GM19438 (cell line): ENCODE measurements around the gene ZNF280B.
"Not testable (repeated sequence)": the region's sequence is repeated elsewhere in the genome, so short reads cannot be mapped to it uniquely, and the experiment has no call there.

ENCODE experiments used
- ATAC-seq: cut with Tn5 transposase; IDR thresholded peaks from one replicate; pipeline ENCODE4 v1.9.1; 2021; ENCODE audit warnings: low read depth; ENCODE audit not compliant: unreplicated experiment

Gene ZNF280B

GRCh38 chr22:22465782-22466181, 42.8 kb downstream of the ZNF280B start:
- ATAC-seq, result no peak

GRCh38 chr22:22465094-22465602, 43.4 kb downstream of the ZNF280B start:
- ATAC-seq, result no peak

DNA sequence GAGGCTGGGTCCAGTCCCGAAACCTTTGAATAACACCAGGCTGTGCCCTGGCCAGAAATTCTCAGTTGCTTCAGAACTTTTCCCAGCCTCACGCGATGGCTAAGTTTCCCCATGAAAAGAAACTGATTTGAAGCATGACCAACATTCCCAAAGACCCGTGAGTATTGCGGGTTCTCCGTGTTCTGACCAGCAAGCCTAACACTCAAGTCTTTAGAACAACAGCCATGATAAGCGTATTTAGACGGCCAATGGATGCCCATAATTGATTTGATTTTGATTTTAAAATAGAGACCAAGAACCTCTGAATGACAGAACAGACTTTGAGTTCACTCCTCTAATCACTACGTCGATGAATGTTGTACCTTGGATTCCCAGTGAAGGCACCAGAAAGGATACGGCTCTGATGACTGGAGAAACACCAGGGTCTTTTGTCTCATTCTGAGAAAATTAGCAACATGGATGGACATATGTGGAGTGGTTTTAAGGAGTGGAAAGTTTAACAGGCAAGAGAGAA, 43.9 kb downstream of the ZNF280B start:
- no peak for ATAC-seq

GRCh38 chr22:22463855-22464540, 44.5 kb downstream of the ZNF280B start:
- no peak for ATAC-seq

- no peak for ATAC-seq
Measured at GRCh38 chr22:22462813-22463567, 45.6 kb downstream of the ZNF280B start.

- no peak for ATAC-seq
Measured at GRCh38 chr22:22461583-22461982, 47.0 kb downstream of the ZNF280B start.

DNA sequence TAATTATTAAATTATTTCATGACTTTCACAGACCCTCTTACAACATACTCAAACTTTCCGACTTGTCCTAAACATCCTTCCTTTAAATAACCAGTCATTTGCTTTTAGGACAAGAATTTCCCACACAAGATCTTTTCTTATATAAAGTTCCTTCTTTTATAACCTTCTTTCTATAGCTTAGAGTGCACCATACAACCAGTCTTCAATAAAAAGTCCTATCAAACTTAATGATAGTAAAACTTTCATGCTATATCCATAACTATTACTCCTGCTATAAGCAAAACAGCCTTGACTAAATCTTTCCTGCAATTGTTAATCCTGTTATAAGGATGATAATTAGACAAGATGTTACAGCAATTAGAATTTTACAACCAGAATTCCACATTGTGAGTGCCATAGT, 47.4 kb downstream of the ZNF280B start:
- no peak for ATAC-seq

DNA sequence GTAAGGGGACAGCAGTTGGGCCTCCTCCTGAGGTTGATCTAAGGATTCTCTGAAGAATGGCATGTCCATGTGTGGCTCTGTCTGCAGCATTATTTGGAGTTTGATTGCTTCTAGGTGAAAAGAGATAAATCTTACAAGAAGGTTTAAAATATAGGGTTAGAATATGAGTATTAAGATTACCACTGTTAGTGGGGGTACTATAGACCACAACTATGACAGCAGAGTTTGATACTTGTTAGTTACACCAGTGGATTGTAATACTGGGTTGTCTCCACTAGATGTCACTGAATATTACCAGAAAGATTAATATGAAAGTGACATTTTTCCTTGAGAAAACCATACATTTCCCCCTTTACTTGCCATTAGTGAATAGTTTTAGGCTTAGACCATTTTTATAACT, 47.9 kb downstream of the ZNF280B start:
- no peak for ATAC-seq

- no peak for ATAC-seq
Measured at GRCh38 chr22:22460060-22460459, 48.5 kb downstream of the ZNF280B start.

DNA sequence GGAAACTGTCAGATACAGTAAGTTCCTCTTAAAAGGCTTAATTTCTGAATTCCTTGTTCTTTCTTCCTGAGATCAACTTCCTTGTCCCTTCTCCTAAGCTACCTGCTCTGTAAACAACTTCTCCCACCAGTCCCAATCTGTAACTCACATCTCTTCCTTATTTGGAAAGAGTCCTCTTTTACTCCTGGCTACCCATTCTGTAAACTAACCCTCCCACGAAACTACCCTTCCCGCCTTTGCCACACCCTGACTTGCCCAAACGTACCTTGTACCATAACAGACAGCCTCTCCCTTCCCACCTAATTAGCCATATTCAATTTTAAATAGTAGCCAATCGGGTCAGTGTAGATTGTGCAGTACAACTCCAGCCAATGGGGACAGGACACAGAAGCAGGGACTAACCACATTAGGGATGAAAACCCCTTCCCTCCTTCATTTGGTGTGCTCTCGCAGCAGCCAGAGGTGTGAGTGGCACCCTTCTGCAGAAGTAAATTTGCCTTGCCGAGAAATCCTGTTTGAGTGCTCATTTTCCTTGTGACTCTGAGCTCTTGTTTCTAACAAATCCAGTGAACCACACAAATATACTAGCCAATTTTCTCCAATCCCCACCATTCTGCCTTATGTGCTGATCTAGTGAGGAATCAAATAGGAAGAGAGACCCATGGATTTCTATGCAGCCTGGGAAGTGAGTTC, 49.5 kb downstream of the ZNF280B start:
- ATAC-seq, result no peak

- ATAC-seq, result no peak
Measured at GRCh38 chr22:22458387-22458786, 50.2 kb downstream of the ZNF280B start.

- no peak for ATAC-seq
Measured at GRCh38 chr22:22454997-22455396, 53.5 kb downstream of the ZNF280B start.

GRCh38 chr22:22452996-22453686, 55.4 kb downstream of the ZNF280B start:
- ATAC-seq, result no peak

DNA sequence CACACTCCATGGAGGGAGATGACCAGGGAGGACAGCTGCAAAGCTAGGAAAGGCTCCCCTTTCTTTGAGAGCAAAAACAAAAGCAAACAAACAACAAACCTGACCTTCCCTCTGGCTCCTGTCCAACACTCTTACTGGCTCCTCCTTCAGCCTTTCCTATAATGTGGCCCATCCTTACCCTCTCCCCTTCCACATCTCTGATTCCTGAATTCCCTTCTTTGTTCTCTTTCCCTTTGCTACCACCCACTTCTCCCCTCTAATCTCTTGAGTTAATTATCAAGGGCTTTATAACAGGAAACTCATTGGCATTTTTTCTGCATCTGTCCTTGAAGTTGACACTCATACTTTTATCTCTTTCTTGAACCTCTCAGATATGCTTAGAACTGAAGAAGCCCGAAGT, 56.3 kb downstream of the ZNF280B start:
- ATAC-seq, result no peak

DNA sequence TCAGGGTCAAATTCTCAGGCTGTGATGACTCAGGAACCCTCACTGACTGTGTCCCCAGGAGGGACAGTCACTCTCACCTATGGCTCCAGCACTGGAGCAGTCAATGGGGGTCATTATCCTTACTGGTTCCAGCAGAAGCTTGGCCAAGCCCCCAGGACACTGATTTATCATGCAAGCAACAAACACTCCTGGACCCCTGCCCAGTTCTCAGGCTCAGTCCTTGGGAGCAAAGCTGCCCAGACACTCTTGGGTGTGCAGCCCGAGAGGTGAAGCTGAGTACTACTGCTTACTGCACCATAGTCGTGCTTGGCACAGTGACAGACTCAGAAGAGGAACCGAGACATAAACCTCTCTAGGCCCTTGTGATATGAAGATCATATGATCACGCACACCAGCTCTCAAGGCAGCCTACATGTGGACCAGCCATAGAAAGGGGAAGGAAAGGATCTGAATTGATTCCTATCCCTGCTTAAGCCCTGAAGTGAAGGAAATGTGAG, 58.2 kb downstream of the ZNF280B start:
- ATAC-seq, result peak; percentile 92

- ATAC-seq, result no peak
Measured at GRCh38 chr22:22449819-22450218, 58.7 kb downstream of the ZNF280B start.

GRCh38 chr22:22446517-22446916, 62.0 kb downstream of the ZNF280B start:
- no peak for ATAC-seq

DNA sequence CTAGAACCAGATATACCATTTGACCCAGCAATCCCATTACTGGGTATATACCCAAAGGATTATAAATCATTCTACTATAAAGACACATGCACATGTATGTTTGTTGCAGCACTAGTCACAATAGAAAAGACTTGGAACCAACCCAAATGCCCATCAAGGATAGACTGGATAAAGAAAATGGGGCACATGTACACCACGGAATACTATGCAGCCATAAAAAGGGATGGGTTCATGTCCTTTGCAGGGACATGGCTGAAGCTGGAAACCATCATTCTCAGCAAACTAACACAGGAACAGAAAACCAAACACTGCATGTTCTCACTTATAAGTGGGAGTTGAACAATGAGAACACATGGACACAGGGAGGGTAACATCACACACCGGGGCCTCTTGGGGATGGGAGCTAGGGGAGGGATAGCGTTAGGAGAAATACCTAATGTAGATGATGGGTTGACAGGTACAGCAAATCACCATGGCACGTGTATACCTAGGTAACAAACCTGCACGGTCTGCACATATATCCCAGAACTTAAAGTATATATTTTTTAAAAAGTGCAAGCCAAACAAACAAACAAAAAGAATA, 64.4 kb downstream of the ZNF280B start:
- not testable (repeated sequence) for ATAC-seq

DNA sequence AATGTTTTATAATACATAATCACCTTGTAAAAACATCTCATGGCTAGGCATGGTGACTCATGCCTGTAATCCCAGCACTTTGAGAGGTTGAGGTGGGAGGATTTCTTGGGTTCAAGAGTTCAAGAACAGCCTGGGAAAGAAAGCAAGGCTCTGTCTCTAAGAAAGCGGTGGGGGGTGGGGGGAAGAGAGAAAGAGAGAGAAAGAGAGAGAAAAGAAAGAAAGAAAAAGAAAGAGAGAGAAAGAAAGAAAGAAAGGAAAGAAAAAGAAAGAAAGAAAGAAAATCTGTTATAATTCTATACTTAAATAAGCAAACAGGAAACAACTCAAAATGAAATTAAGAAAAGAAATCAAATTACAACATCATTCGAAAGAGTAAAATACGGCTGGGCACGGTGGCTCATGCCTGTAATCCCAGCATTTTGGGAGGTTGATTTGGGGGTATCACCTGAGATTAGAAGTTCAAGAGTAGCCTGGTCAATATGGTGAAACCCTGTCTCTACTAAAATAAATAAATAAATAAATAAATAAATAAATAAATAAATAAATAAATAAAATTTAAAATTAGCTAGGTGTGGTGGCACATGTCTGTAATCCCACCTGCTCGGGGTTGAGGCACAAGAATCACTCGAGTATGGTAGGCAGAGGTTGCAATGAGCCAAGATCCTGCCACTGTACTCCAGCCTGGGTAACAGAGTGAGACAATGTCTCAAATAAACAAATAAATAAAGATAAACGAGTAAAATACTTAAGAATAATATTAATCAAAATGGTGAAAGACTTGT, 65.4 kb downstream of the ZNF280B start:
- ATAC-seq, result no peak
